Hematopoietic multipotent progenitor cell treated with erythropoietin and hydrocortisone succinate and interleukin-3 and kit ligand, for 4 days (in vitro differentiated cells): ENCODE results near the gene GP9.

Experiments
- DNase-seq: peaks from one replicate; pipeline ENCODE4 v3.0.0-alpha.2; 2015

GP9 gene

GRCh38 chr3:129030611-129031010 is 30.0 kb upstream of the GP9 start:
- DNase-seq = no peak

- no peak for DNase-seq
Observed at GRCh38 chr3:129031476-129032215, 28.9 kb upstream of the GP9 start.

GRCh38 chr3:129032716-129033115 is 27.9 kb upstream of the GP9 start:
- DNase-seq = no peak

GRCh38 chr3:129033151-129033550 is 27.4 kb upstream of the GP9 start:
- no peak for DNase-seq

GRCh38 chr3:129033633-129034321 is 26.8 kb upstream of the GP9 start:
- DNase-seq = no peak

GRCh38 chr3:129034642-129035041 is 25.9 kb upstream of the GP9 start:
- DNase-seq = peak; percentile 36

- peak; percentile 62 for DNase-seq
Observed at GRCh38 chr3:129035360-129036221, 25.0 kb upstream of the GP9 start.

GRCh38 chr3:129036222-129037092 is 24.1 kb upstream of the GP9 start:
- no peak for DNase-seq

GRCh38 chr3:129037093-129037419 is 23.5 kb upstream of the GP9 start:
- DNase-seq = no peak

- no peak for DNase-seq
Observed at GRCh38 chr3:129038121-129038855, 22.3 kb upstream of the GP9 start.

- DNase-seq = peak; percentile 71
Observed at GRCh38 chr3:129039271-129040038, 21.1 kb upstream of the GP9 start.

GRCh38 chr3:129040039-129040336 is 20.6 kb upstream of the GP9 start:
- DNase-seq = no peak

- no peak for DNase-seq
Observed at GRCh38 chr3:129040579-129041300, 19.8 kb upstream of the GP9 start.

- peak; percentile 69 for DNase-seq
Observed at GRCh38 chr3:129045675-129046036, 14.9 kb upstream of the GP9 start.

- no peak for DNase-seq
Observed at GRCh38 chr3:129046037-129046731, 14.4 kb upstream of the GP9 start.

- DNase-seq = no peak
Observed at GRCh38 chr3:129046732-129047552, 13.6 kb upstream of the GP9 start.

GRCh38 chr3:129047553-129047839 is 13.1 kb upstream of the GP9 start:
- DNase-seq = no peak

- no peak for DNase-seq
Observed at GRCh38 chr3:129050556-129051295, 9.9 kb upstream of the GP9 start.

- no peak for DNase-seq
Observed at GRCh38 chr3:129051871-129052340, 8.7 kb upstream of the GP9 start.
